ENCODE data around the gene VSNL1.

VSNL1 gene

GRCh38 chr2:17540093-17540812 is at the start of gene VSNL1:
VSNL1 (plus strand) TSS chr2:17540696; CDS start chr2:17592075, 51,379 bp downstream.
- DNase-seq (ENCODE audit: insufficient read length, low spot score) (no peak), FAIRE-seq (no peak)

DNA sequence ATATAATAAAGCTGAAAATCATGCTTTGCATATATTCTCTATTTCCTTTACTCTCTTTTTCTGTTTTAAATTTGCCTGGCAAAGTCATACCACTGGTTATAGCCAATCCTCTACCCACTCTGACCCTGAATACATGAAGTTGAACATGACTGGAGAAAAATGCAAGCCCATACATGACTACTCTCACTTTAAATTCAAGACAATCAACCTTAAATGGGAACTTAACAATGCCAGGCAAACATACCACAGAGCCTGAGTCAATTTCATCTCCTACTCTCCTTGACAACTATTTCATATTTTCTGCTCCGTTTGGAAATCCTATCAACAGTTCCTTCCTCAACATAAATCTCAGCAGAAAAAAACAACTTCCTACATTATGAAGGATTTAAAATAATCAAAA is 44.9 kb upstream of the VSNL1 start:
- FAIRE-seq = no peak
- DNase-seq (ENCODE audit: insufficient read length, low spot score) = no peak

GRCh38 chr2:17497718-17498117 is 42.8 kb upstream of the VSNL1 start:
- DNase-seq (ENCODE audit: insufficient read length, low spot score) (no peak), FAIRE-seq (no peak)

GRCh38 chr2:17506736-17507616 is 33.5 kb upstream of the VSNL1 start:
- FAIRE-seq = no peak

DNA sequence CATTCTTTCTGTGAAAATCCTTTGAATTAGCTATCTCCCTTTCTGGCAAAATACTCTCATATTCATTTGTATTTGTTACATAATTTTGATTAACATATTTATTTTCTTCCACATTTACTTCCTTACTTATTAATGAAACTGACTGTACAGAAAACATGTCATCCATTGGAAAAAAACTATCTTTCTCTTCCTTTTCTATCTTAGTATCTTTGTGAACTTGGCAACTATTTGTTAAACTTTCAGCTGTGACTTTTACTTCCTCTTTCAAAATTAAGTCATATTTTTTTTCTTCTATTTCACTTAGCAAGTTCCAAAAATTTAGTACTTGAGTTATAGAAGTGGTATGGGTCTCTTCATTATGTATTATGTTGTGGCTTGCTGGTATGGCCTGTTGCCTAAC is 24.8 kb upstream of the VSNL1 start:
- peak; percentile 69 for FAIRE-seq

More at GRCh38 chr2:17506736-17507616, 33.5 kb upstream of the VSNL1 start:
- DNase-seq (ENCODE audit: insufficient read length, low spot score) = no peak

GRCh38 chr2:17517481-17518211 is 22.9 kb upstream of the VSNL1 start:
- DNase-seq (ENCODE audit: insufficient read length, low spot score) (no peak), FAIRE-seq (no peak)

More for the DNA sequence above, 24.8 kb upstream of the VSNL1 start:
- no peak for DNase-seq (ENCODE audit: insufficient read length, low spot score)

DNA sequence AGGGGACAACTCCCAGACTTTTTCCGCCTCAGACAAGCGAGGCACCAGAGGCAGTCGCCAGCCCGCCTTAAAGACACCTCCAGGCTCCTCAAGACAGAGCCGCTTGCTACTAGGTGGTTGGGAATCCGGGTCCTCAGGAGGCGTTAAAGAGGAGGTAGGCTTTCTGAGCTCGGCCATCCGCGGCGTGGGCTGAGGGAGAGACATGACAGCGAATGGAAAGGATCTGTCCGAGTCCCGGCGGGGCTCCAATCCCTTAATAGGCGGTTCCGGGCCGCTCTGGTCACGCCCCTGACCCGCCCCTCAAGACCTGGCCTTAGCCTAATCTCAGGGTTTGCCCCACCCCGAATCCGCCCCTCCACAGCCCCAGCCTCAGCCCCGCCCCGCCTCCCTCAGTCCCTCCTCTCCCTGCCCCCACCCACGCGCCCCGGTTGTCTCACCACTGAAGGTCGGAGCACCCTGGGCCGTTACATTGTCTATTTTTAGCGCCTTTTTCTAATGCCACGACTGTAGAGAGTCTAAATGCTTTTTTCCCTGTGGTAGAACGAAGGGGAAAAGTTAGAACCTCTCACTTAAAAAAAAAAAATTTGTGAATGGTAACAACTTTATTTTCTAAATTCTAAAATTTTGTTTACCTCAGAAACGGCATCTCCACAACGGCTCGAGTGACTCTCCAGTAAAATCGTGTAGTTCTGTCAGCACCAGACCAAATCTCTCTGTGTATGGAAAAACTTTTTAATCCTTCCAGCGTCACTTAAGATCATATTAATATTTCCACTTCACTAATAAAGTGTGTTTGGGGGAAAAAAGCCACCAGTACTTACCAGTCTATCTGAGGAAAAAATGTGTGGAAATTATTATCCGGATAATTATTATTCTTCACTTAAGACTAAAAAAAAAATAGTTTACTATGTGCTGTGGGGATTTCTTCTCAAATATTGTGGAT is 22.0 kb upstream of the VSNL1 start, which contains the start of gene RAD51AP2:
RAD51AP2 (minus strand) TSS at position 229 of the 943 bp plus-strand sequence; CDS start at position 204, 25 bp downstream.
- DNase-seq (ENCODE audit: insufficient read length, low spot score) = peak; percentile 46
- FAIRE-seq = peak; percentile 92

DNA sequence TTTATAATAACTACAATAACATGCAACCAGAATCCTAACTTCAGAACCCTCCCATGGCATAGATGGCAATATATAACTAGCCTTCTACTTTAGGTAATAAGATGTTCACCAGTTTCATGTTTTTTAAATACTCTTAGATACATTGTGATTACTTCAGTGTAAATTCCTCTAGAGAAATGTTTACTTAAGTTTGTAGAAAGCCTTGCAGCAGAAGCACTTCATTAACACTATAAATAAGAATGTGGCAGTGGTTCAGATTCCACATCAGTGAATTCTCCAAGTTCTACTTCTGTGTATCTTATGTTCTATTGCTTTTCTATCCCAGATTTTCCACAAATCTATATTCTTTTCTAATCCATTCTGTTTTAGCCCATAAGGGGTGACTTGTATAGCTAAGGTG is 21.0 kb upstream of the VSNL1 start:
- no peak for DNase-seq (ENCODE audit: insufficient read length, low spot score)
- no peak for FAIRE-seq

GRCh38 chr2:17520761-17521160 is 19.7 kb upstream of the VSNL1 start:
- DNase-seq (ENCODE audit: insufficient read length, low spot score) (no peak), FAIRE-seq (no peak)

DNA sequence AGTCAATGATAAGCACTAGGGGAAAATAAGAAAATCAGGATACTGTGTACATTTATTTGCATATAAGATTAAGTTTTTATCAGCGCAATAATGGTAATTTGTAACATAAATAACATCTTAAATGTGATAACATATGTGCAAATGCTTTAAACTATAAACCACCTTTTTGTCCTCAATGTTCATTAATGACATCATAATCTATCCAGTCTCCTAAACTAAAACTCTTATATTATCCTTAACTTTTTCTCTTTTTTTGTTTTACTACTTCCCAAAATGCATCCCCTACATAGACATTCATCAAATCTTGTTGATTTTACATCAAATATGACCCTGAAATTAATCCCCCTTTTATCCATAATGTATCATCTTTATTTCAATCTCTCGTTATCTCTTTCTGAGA is 18.9 kb upstream of the VSNL1 start:
- FAIRE-seq (no peak), DNase-seq (ENCODE audit: insufficient read length, low spot score) (no peak)

GRCh38 chr2:17522303-17522702 is 18.2 kb upstream of the VSNL1 start:
- FAIRE-seq (no peak), DNase-seq (ENCODE audit: insufficient read length, low spot score) (no peak)

- FAIRE-seq (no peak), DNase-seq (ENCODE audit: insufficient read length, low spot score) (no peak)
Measured at GRCh38 chr2:17529771-17530170, 10.7 kb upstream of the VSNL1 start.

GRCh38 chr2:17533546-17533945 is 7.0 kb upstream of the VSNL1 start:
- DNase-seq (ENCODE audit: insufficient read length, low spot score) (no peak), FAIRE-seq (no peak)

GRCh38 chr2:17536416-17536815 is 4.1 kb upstream of the VSNL1 start:
- DNase-seq (ENCODE audit: insufficient read length, low spot score) = no peak
- no peak for FAIRE-seq

DNA sequence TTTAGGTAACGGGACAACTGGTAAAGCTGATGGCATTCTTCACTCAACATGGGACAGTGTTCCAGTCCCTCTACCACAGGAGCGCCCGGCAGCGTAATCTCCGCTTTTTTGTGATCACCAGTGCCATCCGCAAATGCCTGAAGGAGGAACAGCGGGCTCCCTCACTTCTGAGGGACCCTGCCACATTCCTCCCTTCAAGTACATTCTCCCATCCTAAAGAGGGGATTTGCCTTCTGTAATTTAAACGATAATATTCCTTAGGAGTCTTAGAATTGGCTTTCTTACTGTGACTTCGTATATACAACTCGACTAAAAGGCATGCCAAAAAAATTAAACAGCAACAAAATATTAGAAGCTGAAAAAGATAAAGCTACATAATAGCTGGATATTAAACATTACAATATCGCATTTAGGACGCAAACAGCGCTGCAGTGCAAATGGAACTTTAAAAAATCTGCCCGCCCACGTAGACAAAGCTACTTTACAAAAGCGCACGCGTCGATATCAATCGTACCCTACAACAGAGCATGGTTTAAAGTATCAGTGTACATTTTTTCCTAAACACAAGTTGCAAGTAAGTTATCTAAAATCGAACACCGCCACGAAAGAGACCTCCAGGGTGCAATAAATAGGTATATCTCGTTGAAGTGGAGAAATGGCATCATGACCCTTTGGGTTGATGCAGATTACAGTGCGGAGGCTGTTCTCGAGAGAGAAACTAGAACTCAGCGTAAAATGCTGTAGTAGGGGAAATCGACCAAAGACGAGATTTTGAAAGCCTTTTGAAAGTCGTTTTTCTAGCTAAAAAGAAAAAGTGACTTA is 2.3 kb upstream of the VSNL1 start:
- FAIRE-seq (no peak), DNase-seq (ENCODE audit: insufficient read length, low spot score) (no peak)

DNA sequence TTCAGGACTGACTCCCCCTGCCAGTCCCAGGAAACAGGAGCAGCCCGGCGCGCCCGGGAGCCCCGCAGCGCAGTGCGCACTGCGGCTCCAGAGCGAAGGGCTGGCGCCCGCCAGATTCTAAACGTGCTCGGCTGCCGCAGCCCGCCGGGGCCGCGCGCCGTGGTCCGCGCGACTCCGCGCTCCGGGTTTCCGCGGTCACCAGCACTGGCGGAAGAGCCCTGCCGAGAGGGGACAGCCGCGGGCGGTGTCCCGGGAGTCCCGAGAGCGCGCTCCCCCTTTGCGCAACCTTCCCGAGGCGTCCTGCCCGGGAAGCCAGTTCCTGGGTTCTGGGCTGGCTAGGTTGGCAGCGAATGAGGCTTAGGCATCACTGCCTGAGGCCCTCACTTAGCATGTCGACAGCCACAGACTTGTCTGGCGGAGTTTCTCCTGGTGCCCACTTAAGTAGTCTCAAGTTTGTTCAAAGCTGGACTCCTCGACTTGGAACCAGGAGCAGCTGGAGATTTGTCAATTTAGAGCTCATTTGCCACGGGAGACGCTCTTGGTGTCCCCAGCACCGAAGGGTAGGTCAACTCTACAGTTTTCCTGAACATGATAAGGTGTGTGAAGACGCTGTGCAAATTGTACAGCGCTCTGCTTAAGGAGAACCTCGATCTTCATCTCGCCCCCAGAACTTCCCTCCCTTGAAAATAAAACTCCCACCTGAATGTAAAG is 1.5 kb upstream of the VSNL1 start:
- FAIRE-seq = no peak
- DNase-seq (ENCODE audit: insufficient read length, low spot score) = no peak

GRCh38 chr2:17539611-17540092 is 844 bp upstream of the VSNL1 start:
- no peak for DNase-seq (ENCODE audit: insufficient read length, low spot score)
- FAIRE-seq = no peak

DNA sequence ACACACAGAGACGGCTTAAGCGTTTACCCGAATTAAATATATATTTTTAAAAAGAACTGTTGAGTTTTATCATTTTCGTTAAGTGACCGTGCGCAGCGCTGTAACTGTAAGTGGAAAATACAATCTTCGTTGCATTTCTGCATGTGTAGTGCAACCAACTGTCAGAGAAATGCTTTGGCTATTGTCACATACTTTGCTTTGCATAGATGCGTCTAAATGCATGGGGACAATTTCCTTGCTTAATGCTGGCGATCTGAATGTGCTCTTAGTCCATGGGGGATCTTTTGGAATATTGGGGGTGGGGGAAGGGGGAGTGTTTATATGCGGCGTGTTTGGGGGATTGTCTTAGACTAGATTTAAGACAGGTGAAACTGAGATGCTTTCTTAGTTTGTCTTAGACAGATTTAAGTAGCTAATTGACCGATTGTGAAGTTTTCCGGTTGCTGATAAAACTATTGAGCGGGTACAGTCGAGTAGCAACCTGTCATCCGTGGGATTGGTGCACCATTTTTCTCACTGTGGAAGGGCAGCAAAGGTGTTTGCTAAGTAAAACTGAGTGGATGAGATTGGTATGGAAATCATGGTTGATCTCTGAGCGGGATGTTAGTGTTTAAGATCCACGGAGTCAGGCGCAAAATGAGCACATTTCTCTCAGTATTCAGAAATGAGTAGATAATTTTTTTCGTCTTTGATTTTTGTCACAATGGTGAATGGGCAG is 476 bp downstream of the VSNL1 start:
- FAIRE-seq = no peak
- DNase-seq (ENCODE audit: insufficient read length, low spot score) = no peak

All from GM19239 (cell line).